ENCODE results near the gene SSUH2.

Gene SSUH2

DNA sequence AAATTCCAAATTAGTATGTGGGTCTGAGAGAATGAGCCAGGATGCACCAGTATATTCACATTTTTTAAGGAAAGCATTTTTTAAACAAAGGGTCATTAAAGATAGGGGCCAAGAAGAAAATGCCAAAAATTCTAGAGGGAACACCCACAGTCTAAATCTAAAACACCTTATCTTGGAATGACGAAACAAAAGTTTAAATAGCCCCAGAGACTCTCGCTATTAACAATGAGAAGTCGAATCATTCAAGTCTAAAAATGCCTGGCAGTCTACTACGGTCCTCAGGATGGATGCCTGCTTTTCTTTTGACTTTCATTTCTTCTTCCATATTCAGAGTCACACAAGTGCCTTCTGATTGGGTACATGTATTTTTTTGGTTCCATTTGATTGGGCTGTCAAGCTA is 66.3 kb downstream of the SSUH2 start:
- DNase-seq = no peak

DNA sequence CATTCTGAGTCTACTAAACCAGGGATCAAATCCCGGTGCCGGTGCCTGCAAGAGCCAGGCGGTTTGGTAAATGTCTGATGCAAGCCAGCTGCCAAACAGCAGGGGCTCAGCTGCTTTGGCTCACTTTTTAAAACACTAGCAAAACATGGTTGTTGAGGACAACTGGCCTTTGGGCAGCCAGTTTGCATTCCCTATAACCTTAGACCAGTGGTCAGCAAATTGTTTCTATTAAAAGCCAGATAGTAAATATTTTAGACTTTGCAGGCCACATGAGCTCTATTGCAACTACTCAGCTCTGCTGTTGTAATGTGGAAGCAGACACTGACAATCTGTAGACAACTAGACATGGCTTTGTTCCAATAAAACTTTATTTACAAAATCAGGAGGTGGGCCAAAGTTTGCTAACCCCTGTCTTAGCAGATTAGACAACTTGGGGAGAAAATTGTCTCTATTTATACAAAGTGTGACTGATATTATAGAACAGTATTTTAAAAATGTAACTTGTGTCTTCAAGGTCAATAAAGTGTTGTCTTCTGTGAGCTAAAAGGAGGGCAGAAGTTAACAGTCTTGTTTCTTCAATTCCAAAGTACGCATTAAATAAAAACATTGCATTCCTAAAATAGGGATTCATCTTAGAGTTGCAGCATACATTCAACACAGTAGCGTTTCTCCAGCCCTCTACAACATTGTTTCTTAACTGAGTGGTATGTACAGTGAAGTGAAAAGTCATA is 67.6 kb downstream of the SSUH2 start:
- no peak for DNase-seq

DNA sequence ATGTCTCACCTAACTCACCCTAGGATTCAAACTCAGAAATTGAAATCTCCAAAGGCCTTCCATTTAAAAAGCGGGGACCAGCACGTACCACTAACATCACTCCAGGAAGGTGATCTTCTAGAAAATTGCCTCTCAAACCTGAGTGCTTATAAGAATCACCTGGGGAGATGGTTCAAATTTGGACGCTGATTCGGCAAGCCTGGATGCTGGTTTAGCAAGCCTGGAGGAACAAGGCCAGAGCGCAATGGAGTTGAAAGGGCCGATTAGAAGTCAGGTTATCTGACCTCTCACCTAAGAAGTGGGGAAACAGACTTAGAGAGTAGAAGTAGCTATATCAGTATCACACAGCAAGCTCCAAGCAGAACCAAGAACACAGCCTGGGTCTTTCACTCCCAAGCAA is 68.2 kb downstream of the SSUH2 start:
- no peak for DNase-seq

DNA sequence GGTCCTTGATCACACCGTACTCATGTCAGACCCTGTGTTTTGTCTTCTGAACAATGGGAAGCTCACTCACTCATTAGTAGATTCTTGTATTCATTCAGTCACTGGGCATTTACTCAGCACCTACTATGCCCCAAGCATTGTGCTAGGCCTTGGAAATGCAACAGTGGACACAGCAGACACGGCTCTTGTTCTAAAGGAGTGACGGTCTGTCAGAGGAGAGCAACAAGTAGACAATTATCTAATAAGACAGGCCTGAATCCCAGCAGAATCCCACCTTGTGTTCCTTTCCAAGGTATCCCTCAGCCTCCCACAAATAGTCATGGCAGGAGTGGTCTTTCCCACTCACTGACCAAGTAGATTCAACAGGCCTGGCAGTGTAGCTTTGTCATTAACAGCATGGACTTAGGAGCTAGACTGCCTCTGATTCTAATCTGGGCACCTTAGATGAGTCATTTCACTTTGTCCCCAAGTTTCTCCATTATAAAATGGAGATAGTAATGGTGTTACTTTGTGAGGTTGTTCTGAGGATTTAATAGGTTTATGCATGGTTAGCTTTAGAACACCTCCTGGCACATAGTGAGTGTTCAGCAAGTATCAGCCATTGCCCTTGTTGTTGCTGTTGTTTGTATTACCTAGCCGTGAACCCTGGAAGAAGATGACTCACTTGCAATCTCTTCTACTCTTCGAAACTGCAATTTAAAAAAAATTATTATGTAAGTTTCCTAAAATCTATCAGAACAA is 69.1 kb downstream of the SSUH2 start:
- DNase-seq = no peak

GRCh38 chr3:8574670-8575322 is 69.8 kb downstream of the SSUH2 start:
- no peak for DNase-seq

- no peak for DNase-seq
Measured at GRCh38 chr3:8574040-8574669, 70.4 kb downstream of the SSUH2 start.

GRCh38 chr3:8573342-8573926 is 71.2 kb downstream of the SSUH2 start:
- no peak for DNase-seq

DNA sequence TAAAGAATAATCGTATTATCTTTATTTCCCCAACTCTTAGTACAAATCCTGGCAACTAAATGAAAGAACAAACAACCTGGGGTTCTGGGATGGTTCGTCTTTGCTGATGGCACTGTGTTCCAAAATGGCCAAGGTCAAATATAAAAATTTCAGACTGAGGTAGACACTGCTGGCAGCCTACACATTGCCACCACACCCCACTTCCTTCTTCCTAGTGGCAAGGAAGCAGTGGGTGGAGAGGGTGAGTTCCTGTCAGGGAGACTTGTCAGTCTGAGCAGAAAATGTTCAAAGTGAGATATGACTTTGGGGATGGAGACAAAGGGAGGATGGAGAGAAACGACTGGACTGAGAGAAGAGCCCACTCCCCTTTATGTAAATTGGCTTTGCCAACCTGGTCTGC is 73.3 kb downstream of the SSUH2 start:
- no peak for DNase-seq

Data from central memory CD4-positive, alpha-beta T cell (primary cell).